ENCODE results near the gene JAKMIP1. TPM values are rescaled to one million over a fixed set of nuclear protein-coding genes. Genes with fewer than 3 reads are reported as not detected.

JAKMIP1 gene
- total RNA-seq, 1 experiment from 2014 or later: not detected

GRCh38 chr4:6150046-6150735, 50.2 kb downstream of the JAKMIP1 start:
- ATAC-seq (no peak), DNase-seq (ENCODE audit: low read depth, low spot score) (no peak)
- Histone ChIP-seq H4K20me1 (ENCODE audit: insufficient read depth) (no peaks in the 10 kb centered on the region), H3K4me3 (replicated peaks in 1 of 2; ENCODE audit: low read depth in 1 of 2, low read length in 2 of 2) (no peak overlapping the region), H3K27me3 (ENCODE audit: insufficient read depth, low read length) (no peaks in the 10 kb centered on the region; the same call in 1 of the 2 replicates), H2AFZ (ENCODE audit: low read depth, low read length, poor library complexity, severe bottlenecking) (no peak overlapping the region), H3K79me2 (ENCODE audit: insufficient read depth, low read length) (no peaks in the 10 kb centered on the region), H3K4me2 (ENCODE audit: low read length) (no peak overlapping the region), H3K9me3 (ENCODE audit: control insufficient read depth in 1 of 2, insufficient read depth in 1 of 2, low read depth in 1 of 2, low read length in 2 of 2) (no peaks in the 10 kb centered on the region), H3K4me1 (ENCODE audit: control insufficient read depth in 1 of 2, insufficient read depth in 2 of 2, low read length in 2 of 2) (no peaks in the 10 kb centered on the region), H3K9me2 (ENCODE audit: insufficient read depth) (no peaks in the 10 kb centered on the region), H3K27ac (ENCODE audit: low read depth, low read length) (no peak overlapping the region), H3K9ac (ENCODE audit: low read length) (no peak overlapping the region), H3K36me3 (ENCODE audit: control insufficient read depth in 1 of 2, insufficient read depth in 2 of 2, low read length in 2 of 2) (no peaks in the 10 kb centered on the region)
- CTCF ChIA-PET: no interaction called here
- RAD21 ChIA-PET (ENCODE audit: low non-redundant PET in 1 of 2, low total read pairs in 2 of 2, uncharacterized antibody in 2 of 2, unreplicated experiment in 2 of 2): no interaction called here
- intact Hi-C loops (cut with micrococcal nuclease): no loop called here
- POLR2A ChIA-PET: no interaction called here
- BruUV-seq (replicated peaks): no TSS peak
- TF ChIP-seq POLR2AphosphoS5 (IDR thresholded peaks at IDR 0.05; ENCODE audit: low read depth, low read length) (no peak), SRF (IDR thresholded peaks at IDR 0.05; ENCODE audit: low read depth) (no peak), ZNF274 (IDR thresholded peaks at IDR 0.05; ENCODE audit: low read depth, low read length) (no peak), CTCF (IDR thresholded peaks at IDR 0.05 in 2 of 3, conservative IDR thresholded peaks at IDR 0.05 in 1 of 3; ENCODE audit: borderline replicate concordance in 1 of 3, insufficient read depth in 1 of 3, low read depth in 2 of 3, low read length in 2 of 3) (no peak)

GRCh38 chr4:6148506-6149205, 51.7 kb downstream of the JAKMIP1 start:
- CTCF ChIA-PET: no interaction called here
- H3K9ac ChIP-seq (ENCODE audit: low read length): no peak overlapping the region
- H3K4me1 ChIP-seq (ENCODE audit: control insufficient read depth in 1 of 2, insufficient read depth in 2 of 2, low read length in 2 of 2): no peaks in the 10 kb centered on the region
- no peaks in the 10 kb centered on the region for H3K36me3 ChIP-seq (ENCODE audit: control insufficient read depth in 1 of 2, insufficient read depth in 2 of 2, low read length in 2 of 2)
- no peaks in the 10 kb centered on the region for H3K79me2 ChIP-seq (ENCODE audit: insufficient read depth, low read length)
- H3K4me2 ChIP-seq (ENCODE audit: low read length): no peak overlapping the region
- RAD21 ChIA-PET (ENCODE audit: low non-redundant PET in 1 of 2, low total read pairs in 2 of 2, uncharacterized antibody in 2 of 2, unreplicated experiment in 2 of 2): no interaction called here
- ATAC-seq (no peak), DNase-seq (ENCODE audit: low read depth, low spot score) (no peak)
- peaks cover 0 to 7% of the 10 kb centered on the region in 2 experiments; a peak in 1 of 4 replicates for H3K9me3 ChIP-seq (ENCODE audit: control insufficient read depth in 1 of 2, insufficient read depth in 1 of 2, low read depth in 1 of 2, low read length in 2 of 2)
- H3K27me3 ChIP-seq (ENCODE audit: insufficient read depth, low read length): no peaks in the 10 kb centered on the region
- no peak overlapping the region for H2AFZ ChIP-seq (ENCODE audit: low read depth, low read length, poor library complexity, severe bottlenecking)
- no peak overlapping the region for H3K4me3 ChIP-seq (replicated peaks in 1 of 2; ENCODE audit: low read depth in 1 of 2, low read length in 2 of 2)
- TF ChIP-seq ZBTB33 (IDR thresholded peaks at IDR 0.05; ENCODE audit: extremely low read depth, insufficient replicate concordance, low read length) (no peak), REST (IDR thresholded peaks at IDR 0.05; ENCODE audit: low read depth) (no peak), RAD21 (IDR thresholded peaks at IDR 0.05; ENCODE audit: low read depth) (no peak), EZH2phosphoT487 (IDR thresholded peaks at IDR 0.05; ENCODE audit: borderline replicate concordance) (no peak), TCF7L2 (IDR thresholded peaks at IDR 0.05; ENCODE audit: borderline replicate concordance, extremely low read depth, insufficient read depth, insufficient read length) (no peak), FOSL1 (IDR thresholded peaks at IDR 0.05; ENCODE audit: low read depth) (no peak)
- no peaks in the 10 kb centered on the region for H3K9me2 ChIP-seq (ENCODE audit: insufficient read depth)
- no peaks in the 10 kb centered on the region for H4K20me1 ChIP-seq (ENCODE audit: insufficient read depth)
- no TSS peak for BruUV-seq (replicated peaks)
- no peak overlapping the region for H3K27ac ChIP-seq (ENCODE audit: low read depth, low read length)
- intact Hi-C loops (cut with micrococcal nuclease): no loop called here
- POLR2A ChIA-PET: no interaction called here
